ENCODE results near the gene TNNC2. TPM values are rescaled to one million over a fixed set of nuclear protein-coding genes. Genes with fewer than 3 reads are reported as not detected.

TNNC2 gene
- total and polyA plus RNA-seq, 12 donors = 1.4 to 16.9 (median 3.9) TPM; not detected in 2

- TF ChIP-seq CTCF (IDR thresholded peaks at IDR 0.05) = peak in 1 of 6 experiments; percentile 12
- TF ChIP-seq POLR2A (IDR thresholded peaks at IDR 0.05) = peak in 1 of 2 donors; percentile 12
- Histone ChIP-seq H3K4me1 (replicated peaks in 1 of 2) (peaks cover 12 to 36% of the 10 kb centered on the region in 2 donors), H3K27me3 (no peaks in the 10 kb centered on the region), H3K4me3 (no peak overlapping the region), H3K27ac (peak overlapping the region in 3 of 5 donors; percentile 47 to 71 (median 63)), H3K36me3 (replicated peaks in 1 of 2) (peaks cover 0 to 83% of the 10 kb centered on the region in 2 donors), H3K9me3 (replicated peaks in 1 of 3) (no peaks in the 10 kb centered on the region)
- DNase-seq = peak in 4 of 7 donors; percentile 41 to 62 (median 57)
- 18 to 36% (median 23%) methylated on average over 2 to 5 of the region's 5 CpGs for WGBS, 4 donors
- intact Hi-C loops (cut with DNase I) = no loop called here
Observed at GRCh38 chr20:45842169-45842812, 15.2 kb upstream of the TNNC2 start.

- TF ChIP-seq POLR2A (IDR thresholded peaks at IDR 0.05) = no peak
- TF ChIP-seq CTCF (IDR thresholded peaks at IDR 0.05) = no peak
- Histone ChIP-seq H3K4me1 (replicated peaks in 1 of 2) (peaks cover 12 to 43% of the 10 kb centered on the region in 2 donors), H3K36me3 (replicated peaks in 1 of 2) (peaks cover 0 to 76% of the 10 kb centered on the region in 2 donors), H3K27ac (peak overlapping the region in 3 of 5 donors; percentile 47 to 71 (median 63)), H3K9me3 (replicated peaks in 1 of 3) (no peaks in the 10 kb centered on the region), H3K27me3 (no peaks in the 10 kb centered on the region), H3K4me3 (no peak overlapping the region)
- DNase-seq = peak in 1 of 7 donors; percentile 44
- intact Hi-C loops (cut with DNase I) = no loop called here
- 81 to 93% (median 88%) methylated on average over 10 of the region's 10 CpGs for WGBS, 4 donors
Observed at GRCh38 chr20:45841407-45842129, 14.5 kb upstream of the TNNC2 start.

- no peak for TF ChIP-seq POLR2A (IDR thresholded peaks at IDR 0.05)
- no peak for TF ChIP-seq CTCF (IDR thresholded peaks at IDR 0.05)
- no peak overlapping the region for H3K4me3 ChIP-seq
- peak in 2 of 7 donors; percentile 32 to 46 for DNase-seq
- intact Hi-C loops (cut with DNase I) = no loop called here
- peaks cover 0 to 69% of the 10 kb centered on the region in 2 donors for H3K36me3 ChIP-seq (replicated peaks in 1 of 2)
- WGBS, 4 donors = 64 to 87% (median 82%) methylated on average over 6 to 25 of the region's 25 CpGs
- no peaks in the 10 kb centered on the region for H3K9me3 ChIP-seq (replicated peaks in 1 of 3)
- peaks cover 14 to 49% of the 10 kb centered on the region in 2 donors for H3K4me1 ChIP-seq (replicated peaks in 1 of 2)
- peak overlapping the region in 3 of 5 donors; percentile 47 to 71 (median 63) for H3K27ac ChIP-seq
- no peaks in the 10 kb centered on the region for H3K27me3 ChIP-seq
Observed at GRCh38 chr20:45840700-45841198, 13.6 kb upstream of the TNNC2 start.

- TF ChIP-seq CTCF (IDR thresholded peaks at IDR 0.05) (no peak), POLR2A (IDR thresholded peaks at IDR 0.05) (no peak)
- intact Hi-C loops (cut with DNase I) = no loop called here
- H3K36me3 ChIP-seq (replicated peaks in 1 of 2) = peaks cover 0 to 32% of the 10 kb centered on the region in 2 donors
- no peaks in the 10 kb centered on the region for H3K27me3 ChIP-seq
- DNase-seq = peak in 2 of 7 donors; percentile 49 to 68
- peaks cover 34 to 49% of the 10 kb centered on the region in 2 donors for H3K4me1 ChIP-seq (replicated peaks in 1 of 2)
- no peak overlapping the region for H3K4me3 ChIP-seq
- H3K27ac ChIP-seq = peak overlapping the region in 2 of 5 donors; percentile 21 to 96
- H3K9me3 ChIP-seq (replicated peaks in 1 of 3) = no peaks in the 10 kb centered on the region
- 11 to 20% (median 14%) methylated on average over 1 of the region's 1 CpG for WGBS, 4 donors
Observed at GRCh38 chr20:45836841-45837240, 9.7 kb upstream of the TNNC2 start.

Measured in adrenal gland (tissue), 12 donors.